HG03439 (cell line): ENCODE measurements around the gene UBR1.
"Not testable (repeated sequence)": the region's sequence is repeated elsewhere in the genome, so short reads cannot be mapped to it uniquely, and the experiment has no call there.

Experiments used
- ATAC-seq: cut with Tn5 transposase; IDR thresholded peaks from one replicate; pipeline ENCODE4 v1.9.1; 2021; ENCODE audit warnings: mild to moderate bottlenecking, moderate library complexity; ENCODE audit not compliant: unreplicated experiment

UBR1 gene

DNA sequence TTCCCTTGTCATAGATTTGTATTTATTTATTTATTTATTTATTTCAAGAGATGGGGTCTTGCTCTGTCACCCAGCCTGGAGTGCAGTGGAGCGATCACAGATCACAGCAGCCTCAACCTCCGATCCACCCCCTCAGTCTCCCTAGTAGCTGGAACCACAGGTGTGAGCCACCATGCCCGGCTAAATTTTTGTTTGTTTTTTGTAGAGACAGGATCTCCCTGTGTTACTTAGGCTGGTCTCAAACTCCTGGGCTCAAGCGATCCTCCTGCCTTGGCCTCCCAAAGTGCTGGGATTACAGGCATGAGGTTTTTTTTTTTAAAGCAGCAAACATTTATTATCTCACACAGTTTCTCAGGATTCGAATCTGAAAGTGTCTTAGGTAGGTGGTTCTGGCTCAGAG is 187.8 kb downstream of the UBR1 start:
- no peak for ATAC-seq

DNA sequence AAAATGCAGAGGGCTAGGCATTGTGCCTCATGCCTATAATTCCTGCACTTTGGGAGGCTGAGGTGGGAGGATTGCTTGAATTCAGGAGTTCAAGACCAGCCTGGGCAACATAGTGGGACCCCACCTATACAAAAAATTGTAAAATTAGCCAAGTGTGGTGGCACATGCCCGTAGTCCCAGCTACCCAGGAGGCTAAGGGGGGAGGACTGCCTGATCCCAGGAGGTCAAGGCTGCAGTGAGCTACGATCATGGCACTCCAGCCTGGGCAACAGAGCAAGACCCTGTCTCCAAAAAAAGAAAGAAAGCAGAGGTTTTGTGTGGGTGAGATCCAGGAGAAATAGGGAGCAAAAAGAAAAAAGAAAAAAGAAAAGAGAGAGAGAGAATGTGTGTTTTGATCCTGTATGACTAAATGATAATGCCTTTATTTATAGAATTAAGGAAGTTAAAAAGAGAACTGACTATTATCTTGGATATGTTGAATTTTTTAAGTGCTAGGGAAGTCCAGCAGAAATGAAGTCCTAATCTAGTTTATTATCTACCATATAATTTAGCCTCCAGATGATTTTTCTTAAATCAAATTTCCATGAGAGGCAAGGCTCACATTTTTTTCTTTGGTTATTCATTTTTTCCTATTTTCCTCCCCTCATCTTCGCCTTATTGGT is 190.1 kb downstream of the UBR1 start:
- no peak for ATAC-seq

- no peak for ATAC-seq
These were observed 190.9 kb downstream of the UBR1 start for GRCh38 chr15:42914728-42915497.

DNA sequence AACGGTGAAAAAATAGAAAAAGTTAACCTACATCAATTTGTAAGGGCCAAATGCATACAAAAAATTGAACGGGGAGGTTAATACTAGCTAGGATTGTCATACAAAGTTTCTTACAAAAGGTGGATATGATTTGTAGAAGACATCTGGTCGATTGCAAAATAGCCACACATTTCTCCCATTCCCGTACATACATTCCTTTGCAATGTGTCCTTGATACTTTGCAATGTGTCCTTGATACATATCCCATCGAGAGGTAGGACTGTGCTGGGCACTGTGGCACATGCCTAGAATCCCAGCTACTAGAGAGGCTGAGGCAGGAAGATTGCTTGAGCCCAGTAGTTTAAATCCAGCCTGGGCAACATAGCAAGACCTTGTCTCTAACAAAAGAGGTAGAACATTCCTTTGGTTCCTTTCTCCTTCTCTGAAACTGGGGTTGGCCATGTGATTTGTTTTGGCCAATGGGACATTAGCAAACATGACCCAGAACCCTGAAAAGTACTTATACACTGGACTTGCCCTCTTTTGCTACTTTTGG is 194.7 kb downstream of the UBR1 start:
- ATAC-seq: no peak

DNA sequence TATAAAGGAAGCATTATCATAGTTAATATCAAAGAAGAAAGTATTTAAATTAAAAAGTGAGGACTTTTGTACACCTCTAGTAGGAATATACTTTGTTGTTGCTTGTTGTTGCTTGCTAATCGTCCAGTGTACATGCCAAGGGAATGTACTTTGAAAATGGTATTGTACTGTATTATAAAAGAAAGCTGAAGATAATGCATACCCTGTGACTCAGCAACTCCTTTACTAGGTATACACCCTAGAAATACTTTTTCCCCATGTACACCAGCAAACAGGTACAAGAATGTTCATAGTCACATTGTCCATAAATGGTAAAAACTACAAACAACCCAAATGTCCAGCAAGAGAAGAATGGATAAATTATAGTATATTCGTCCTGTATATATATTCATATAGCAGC is 197.3 kb downstream of the UBR1 start:
- no peak for ATAC-seq

- ATAC-seq: no peak
These were observed 202.2 kb downstream of the UBR1 start for GRCh38 chr15:42903388-42904324.

GRCh38 chr15:42893911-42894310 is 211.9 kb downstream of the UBR1 start:
- ATAC-seq: not testable (repeated sequence)
